Stimulated activated CD4-positive, alpha-beta T cell treated with anti-CD3 and anti-CD28 coated beads, TNF-alpha, amount 100 ng/mL, for 1 hour (primary cell): ENCODE measurements around the gene BICDL2.

Experiments
- DNase-seq, 3 donors: peaks; one replicate each; pipeline ENCODE4 v3.0.0-alpha.2; 2020; ENCODE audit warnings: low read depth in 3 of 3, low spot score in 1 of 3

BICDL2 gene

DNA sequence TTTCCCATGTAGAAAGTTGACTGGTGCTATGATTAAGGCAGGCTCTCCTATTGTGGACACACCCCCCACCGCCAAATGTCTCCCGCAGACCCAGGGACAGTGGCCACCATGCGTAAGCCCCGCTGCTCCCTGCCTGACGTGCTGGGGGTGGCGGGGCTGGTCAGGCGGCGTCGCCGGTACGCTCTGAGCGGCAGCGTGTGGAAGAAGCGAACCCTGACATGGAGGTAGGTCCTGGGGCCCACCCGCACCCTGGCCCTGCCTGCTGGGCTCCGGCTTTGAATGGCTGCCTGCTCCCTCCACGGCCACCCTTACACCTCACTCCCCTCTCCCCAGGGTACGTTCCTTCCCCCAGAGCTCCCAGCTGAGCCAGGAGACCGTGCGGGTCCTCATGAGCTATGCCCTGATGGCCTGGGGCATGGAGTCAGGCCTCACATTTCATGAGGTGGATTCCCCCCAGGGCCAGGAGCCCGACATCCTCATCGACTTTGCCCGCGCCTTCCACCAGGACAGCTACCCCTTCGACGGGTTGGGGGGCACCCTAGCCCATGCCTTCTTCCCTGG lies 13.3 kb upstream of the BICDL2 start:
- no peak for DNase-seq

DNA sequence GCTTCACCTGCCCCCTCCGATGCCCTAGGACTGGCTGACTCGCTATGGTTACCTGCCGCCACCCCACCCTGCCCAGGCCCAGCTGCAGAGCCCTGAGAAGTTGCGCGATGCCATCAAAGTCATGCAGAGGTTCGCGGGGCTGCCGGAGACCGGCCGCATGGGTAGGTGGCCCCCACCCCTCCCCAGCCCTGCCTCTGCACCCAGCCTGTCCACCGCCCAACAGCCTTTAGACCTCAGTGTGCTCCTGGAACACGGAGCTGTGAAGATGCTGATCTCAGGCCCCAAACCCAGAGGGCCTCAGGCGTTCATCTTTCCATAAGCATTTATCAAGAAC lies 10.6 kb upstream of the BICDL2 start:
- no peak for DNase-seq

DNA sequence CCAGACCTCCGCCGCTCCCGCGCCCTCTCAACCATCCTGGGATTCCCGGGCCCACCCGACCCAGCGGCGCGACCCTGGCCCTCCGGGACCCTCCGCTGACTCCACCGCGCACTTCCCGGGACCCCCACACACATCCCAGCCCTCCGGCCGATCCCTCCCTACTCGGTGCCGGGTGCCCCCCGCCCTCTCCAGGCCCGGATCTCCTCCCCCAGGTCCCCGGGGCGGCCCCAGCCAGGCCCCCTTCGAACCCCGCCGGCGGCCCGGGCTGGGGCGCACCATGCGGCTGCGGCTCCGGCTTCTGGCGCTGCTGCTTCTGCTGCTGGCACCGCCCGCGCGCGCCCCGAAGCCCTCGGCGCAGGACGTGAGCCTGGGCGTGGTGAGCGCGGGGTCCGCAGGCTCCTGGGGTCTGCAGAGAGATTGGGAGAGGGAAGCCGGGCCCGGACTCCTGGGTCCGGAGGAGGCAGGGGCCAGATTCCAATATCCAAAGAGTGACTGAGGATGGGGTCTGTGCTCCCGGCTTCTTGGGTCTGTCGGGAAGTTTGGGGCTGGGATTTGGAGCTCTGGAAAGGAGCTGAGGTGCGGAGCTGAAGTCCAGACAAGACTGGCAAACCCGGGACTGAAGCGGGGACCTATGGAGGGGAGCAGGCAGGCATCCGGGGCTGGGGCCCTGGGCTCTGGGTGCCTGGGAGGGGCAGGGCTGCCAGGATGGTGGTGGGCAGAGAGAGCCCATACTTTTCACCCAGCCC lies 10.1 kb upstream of the BICDL2 start:
- DNase-seq = no peak

DNA sequence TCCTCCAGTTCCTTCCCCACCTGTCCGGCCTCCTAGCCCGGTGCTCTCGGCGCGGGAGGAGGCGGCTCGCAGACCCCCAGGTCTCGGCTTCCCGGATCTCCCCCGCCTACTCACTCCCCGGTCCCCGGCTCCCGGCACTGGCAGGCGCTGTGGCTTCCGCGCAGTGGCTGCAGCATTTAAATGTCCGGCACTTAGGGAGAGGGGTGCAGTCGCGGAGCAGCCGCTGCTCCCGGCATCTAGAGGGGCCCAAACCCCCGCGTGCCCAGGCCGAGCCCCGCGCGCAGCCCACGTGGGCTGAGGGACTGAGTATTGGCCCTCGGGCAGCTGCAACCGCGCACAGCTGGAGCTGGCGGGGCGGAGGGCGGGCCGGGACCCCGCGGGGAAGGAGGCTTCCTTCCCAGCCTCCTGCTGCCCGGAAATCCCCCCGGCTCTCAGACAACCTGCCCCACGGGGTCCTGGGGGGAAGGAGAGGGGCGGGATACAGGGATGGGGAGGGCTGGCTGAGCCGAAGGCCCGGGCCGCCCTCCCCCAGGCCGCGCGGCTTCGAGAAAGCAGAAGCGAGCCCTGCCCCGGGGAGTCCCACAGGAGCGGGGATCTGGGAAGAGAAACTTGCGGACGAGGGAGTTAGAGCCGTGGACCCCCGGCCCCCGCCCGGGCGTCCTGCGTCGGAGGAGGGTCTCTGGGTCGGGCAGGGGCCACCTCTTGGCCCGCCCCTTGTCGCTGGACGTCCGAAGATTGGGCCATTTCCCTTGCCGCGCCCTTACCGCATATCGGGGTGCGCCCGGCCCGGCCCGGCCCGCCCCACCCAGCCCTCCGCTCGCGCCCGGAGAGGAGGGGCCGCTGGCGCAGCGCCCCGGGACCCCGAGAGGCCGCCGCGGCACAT lies 9.3 kb upstream of the BICDL2 start, which contains the start of gene MMP25:
MMP25 (plus strand) TSS at position 804 of the 883 bp plus-strand sequence. CDS start 357 bp downstream, outside the sequence.
- no peak for DNase-seq

DNA sequence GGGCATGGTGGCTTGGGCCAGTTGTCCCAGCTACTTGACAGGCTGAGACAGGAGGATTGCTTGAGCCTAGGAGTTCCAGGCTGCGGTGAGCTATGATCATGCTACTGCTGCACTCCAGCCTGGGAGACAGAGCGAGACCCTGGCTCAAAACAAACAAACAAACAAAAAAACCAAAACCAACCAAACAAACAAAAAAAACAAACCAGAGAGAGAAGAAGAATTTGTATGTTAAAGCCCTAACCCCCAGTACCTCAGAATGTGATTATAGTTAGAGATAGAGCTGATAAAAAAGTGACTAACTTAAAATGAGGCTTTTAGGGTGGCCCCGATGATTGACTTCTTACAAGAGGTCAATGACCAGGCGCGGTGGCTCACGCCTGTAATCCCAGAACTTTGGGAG lies 8.0 kb upstream of the BICDL2 start:
- no peak for DNase-seq

DNA sequence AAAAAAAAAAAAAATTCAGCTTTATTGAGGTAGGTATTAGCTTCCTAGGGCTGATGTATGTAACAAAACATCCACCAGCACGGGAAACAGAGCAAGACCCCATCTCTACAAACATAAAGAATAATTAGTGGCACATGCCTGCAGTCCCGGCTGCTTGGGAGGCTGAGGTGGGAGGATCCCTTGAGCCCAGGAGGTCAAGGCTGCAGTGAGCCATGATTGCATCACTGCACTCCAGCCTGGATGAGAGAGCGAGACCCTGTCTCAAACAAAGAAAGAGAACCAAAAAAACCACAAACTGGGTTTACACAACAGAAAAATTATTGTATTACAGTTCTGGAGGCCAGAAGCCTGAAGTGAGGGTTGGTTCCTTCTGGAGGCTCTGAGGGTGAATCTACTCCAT lies 5.6 kb upstream of the BICDL2 start:
- no peak for DNase-seq

DNA sequence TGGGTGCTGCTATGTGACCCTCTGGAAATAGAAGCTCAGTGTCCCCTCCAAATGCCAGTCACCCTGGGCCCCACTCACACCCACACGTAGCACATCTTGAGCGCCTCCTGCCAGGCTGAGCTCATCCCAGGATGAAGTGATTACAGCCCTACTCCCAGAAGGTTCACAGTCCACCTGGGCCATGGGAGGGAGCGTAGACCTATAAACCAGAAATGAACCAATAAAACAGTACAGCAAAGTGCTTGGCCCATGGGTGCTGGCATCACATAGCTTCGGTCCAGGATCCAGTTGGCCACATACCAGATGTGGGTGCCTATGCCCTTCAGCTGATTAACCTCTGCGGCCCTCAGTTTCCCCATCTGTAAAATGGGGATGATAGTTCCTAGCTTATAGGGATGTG lies 2.2 kb upstream of the BICDL2 start:
- no peak for DNase-seq

DNA sequence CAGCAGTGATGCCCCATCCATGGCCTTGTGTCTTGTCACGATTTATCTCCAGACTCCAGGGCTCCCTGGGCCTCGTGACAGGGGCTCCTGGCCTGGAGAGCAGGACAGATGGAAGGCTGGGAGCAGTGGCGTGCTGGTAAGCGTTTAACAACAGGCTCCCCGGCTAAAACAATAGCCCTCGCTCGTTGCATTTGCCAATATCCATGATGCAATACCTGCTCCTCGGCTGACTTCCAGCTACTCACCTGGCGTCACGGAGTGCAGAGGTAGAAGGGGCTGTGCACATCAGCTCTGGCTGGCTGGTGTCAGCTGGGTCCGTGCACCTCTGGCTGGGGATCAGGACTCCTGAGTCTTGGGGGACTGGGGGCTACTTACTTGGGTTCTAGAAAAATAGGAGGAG lies 1.5 kb upstream of the BICDL2 start:
- no peak for DNase-seq

DNA sequence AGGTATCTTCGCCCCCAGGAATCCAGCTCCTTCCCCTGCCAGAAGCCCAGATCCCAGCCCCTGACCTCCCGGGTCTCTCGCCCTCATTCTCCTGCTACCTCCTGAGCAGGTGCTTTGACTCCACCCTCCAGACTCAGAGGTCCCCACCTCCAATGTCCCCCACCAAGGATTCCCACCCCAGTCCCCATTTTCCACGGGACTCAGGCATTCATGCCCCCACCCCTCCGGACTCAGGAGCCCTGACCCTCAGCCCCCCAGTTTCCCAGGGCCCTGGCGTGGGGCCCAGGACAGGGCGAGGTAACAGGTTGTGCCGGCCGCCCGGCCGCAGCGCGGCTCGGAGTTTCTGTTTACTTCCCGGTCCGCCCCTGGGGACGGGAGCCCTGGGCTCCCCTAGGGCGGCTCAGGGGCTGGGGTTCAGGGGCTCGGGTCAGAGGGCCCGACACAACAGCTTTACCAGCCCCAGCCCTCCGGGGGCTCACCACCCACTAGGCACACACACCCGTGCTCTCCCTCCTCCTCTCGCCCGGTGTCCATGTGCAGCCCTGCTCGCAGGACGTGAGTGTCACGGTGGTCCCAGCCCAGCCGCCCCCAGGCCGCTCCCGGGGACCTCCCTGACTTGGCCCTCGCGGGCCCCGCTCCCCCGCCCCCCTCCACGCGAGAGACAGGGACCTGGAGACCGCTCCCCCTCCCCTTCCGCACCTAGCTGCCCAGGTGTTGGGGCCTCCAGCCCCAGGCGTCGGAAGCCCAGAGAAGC lies 595 bp downstream of the BICDL2 start:
- DNase-seq = no peak

DNA sequence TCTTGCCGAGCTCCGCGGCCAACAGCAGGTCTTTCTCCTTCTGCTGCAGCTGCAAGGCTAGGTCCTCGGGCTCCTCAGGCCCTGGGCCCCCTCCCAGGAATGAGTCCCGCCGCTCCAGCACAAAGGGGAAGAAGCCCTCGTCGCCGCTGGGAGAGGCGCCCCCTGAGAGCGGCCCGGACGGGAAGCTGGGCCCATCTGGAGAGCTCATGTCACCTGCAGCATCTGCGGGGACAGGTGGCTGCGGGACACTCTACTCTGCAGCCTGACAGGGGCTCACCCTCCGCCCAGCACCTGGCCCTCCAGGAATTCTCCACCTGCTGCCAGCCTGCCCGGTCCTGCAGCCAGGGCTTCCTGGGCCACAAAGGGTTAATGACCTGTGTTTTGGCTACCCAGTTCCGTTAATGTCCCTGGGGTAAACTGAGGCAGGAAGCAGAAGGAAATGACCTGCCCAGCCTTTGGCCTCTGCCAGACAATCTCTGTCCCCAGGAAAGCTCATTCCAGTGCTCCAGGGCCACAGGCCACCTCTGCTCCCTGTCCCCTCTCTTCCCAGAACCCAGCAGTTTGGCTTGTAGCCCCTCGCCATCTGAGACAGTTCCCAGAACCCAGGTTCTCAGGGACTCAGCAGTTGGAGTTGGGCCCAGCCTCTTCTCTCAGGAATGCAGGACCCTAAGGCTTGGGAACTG lies 1.3 kb downstream of the BICDL2 start:
- no peak for DNase-seq

DNA sequence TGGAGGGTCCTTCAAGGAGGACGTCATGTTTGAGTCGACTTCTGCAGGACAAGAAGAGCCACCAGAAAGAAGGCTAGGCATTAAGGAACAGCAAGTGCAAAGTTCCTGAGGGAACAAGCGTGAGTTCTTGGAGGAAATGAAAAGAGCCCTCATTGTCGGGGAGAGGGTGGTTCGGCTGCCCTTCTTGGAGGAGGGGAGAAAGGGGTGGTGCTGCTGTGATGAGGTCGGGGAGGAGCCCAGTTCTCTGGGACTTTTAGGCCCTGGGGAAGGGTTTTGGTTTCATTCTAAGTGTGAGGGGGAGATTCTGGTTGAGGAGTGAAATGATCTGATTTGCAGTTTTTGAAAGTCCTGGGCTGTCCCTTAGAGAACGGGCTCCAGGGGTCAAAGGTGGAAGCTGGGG lies 4.1 kb downstream of the BICDL2 start:
- no peak for DNase-seq

DNA sequence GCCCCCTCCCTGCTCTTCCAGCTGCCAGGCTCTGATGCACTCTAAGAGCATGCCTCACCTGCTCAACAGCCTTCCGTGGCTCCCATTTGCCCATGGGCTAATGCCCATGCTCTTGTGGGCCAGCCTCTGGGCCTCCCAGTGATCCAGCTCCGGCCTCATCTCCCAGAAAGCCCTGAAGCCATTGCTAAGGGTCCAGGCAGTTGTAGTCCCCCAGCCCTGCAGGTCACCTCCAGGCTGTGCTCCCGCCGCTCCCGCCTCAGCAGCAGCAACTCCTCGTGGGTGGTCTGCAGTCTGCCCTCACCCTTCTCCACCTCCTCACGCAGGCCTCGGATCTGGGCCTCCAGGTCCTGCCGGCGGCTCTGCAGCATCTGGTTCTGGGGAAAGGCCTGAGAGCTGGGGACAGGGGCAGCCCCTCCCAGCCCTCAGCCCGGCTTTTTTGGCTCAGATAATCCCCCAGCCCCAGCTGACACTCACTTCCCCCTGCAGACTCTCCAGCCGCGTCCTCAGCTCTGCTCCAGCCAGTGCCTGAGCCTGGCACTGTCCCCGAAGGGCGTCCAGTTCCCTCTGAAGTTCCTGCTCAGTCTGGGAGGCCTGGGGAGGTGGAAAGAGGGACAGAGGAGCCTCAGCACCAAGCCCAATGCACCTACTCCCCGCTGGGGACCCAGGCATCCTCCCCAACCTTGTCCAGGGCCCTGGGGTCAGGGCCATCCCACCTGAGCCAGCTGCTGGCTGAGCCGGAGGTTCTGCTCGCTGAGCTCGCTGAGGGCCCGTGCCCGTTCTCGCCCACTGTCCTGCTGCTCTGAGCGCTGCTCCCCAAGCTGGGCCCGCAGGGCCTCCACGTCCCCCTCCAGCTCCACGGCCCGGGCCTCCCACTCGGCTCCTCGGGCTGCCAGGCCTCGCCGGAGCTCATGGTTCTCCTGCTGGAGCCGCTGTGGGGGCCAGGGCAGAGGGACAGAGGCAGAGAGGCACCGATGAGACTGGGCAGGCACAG lies 6.2 kb downstream of the BICDL2 start:
- DNase-seq = no peak

DNA sequence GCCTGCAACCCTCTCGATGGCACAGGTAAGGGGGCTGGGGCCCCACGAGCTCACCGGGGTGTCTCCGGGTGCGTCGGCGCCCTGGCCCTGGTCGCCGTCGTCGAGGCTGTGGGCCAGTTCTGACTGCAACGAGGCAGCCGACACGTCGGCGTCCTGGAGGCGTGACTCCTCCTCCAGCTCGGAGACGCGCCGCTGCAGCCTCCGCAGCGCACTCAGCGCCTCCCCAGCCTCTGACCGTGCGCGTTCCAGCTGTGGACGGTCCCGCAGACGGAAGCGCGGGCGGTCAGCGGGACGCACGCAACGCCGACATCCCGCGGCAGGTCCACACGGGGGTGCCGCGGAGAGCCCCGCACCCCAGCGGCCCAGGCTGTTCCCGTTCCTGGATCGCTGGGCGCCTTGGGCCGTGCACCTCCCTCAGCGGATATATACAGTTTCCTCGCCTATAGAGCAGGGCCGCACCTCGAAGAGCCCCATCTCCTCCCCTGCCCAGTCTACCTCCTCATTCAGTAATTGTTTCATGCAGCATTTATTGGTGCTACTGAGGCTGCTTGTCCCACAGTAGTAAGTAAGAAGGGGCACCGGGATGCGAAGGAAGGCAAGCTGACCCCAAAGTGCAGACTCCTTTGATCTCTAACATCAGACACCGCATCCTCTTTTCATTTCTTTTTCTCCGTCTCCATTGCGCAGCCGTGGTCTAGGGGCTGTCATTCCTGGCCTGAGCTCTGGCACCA lies 7.1 kb downstream of the BICDL2 start:
- DNase-seq = no peak

DNA sequence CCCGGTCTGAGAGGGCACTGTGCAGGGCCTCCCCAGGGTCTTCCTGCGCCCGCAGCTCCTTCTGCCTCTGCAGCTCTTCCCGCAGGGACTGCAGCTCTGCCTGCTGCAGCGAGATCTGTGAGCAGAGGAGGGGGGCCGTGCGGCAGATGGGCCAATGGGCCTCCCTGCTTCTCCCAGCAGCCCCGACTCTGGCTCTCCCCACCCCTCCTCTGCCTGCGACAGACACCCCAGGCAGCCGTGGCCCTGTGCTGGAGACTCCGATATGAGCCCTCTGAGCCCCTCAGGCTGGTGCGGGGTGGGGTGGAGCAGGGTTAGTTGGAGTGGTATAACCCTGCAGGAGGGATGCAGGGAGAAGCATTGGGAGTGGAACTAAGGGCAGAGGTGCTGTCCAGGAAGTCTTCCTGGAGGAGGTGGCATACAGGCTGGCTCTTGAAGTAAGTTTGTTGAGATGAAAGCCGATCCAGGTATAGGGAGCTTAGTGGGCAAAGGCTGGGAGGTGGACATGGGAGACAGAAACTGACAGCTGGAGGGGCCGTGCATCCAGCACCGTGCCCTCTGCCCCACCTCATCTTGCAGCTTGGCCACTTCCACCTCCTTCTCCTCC lies 7.9 kb downstream of the BICDL2 start:
- no peak for DNase-seq

DNA sequence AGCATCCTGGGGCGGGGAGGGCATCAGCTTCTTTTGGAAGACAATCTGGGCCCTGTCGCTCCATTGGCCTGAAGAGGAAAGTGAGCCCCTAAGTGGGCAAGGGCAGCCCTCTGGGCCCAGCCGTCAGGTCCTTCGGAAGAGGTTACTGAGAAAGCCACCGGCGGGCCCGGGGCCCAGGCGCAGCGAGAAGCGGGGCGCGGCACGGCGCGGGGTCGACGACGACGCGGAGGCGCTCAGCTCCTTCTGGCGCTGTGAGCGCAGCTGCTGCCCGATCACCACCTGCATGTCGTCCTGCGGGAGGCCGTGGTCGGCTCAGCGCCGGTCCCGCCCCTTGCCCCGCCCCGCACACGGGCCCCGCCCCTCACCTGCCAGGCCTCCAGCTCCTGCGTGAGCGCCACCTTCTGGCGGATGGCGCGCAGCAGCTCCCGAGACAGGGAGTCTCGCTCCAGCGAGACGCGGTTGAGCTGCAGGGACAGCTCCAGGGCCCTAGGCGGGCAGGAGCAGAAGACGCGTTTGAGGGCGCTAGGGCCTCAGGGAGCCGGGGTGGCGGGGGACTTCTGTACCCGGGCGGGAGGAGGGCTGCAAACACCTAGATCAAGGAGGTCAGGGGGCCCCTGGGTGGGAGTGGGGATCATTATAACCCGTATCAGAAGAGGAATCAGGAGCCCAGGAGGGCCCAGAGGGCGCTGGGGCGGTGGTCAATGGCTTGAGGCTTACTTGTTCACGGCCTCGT lies 8.6 kb downstream of the BICDL2 start:
- peak; percentile 56 to 90 (median 83) for DNase-seq

DNA sequence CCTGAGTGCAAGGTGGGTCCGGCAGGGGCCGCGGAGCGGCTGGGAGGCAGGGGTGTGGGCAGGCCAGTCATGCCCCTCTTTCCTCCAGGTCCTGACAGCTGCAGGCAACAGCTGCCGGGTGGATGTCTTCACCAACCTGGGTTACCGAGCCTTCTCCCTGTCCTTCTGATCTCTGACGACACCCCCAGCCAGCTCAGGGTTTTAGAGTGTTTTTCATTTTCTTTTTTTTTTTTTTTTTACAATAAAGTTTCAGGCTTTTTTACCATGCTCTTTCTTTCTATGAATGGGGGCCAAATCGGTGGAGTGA lies 9.3 kb downstream of the BICDL2 start:
- no peak for DNase-seq

DNA sequence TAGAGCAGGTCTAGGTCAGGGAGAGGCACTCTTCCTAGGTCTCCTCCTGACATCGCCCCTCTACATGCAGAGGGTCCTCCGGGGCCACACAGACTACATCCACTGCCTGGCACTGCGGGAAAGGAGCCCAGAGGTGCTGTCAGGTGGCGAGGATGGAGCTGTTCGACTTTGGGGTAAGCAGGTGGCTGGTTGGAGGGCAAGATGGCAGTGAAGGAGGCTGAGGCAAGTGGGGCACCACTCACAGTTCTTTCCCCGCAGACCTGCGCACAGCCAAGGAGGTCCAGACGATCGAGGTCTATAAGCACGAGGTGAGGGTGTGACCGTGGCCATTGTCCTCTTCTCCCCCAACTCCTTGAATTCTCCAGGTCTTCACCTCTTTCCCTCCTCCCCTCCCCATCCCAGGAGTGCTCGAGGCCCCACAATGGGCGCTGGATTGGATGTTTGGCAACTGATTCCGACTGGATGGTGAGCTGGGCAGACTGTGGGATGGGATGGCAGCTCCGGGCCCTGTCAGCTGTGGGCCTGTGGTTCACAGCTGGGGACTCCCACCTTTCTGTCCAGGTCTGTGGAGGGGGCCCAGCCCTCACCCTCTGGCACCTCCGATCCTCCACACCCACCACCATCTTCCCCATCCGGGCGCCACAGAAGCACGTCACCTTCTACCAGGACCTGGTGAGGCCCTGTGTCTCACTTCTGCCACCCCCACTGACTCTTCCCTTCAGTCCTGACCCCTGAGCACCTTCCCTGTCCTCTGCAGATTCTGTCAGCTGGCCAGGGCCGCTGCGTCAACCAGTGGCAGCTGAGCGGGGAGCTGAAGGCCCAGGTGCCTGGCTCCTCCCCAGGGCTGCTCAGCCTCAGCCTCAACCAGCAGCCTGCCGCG lies 9.9 kb downstream of the BICDL2 start:
- DNase-seq = no peak
